Renal cortex interstitium (tissue), 11 donors: ENCODE data around the gene MARCKS. TPM values are rescaled to one million over a fixed set of nuclear protein-coding genes. Genes with fewer than 3 reads are reported as not detected.

ENCODE experiments used
- DNase-seq, 11 donors: peaks; one replicate each; pipeline ENCODE4 v3.0.0-alpha.2; 2013; ENCODE audit warnings: low read depth in 9 of 11, low spot score in 4 of 11; ENCODE audit errors: extremely low read depth in 1 of 11
- polyA plus RNA-seq, 3 donors: library from polyadenylated mRNA; unstranded; fragments of 120-200 nt; gene quantifications; one replicate each; pipeline ENCODE4 v1.2.1, GENCODE V29; 2013; ENCODE audit not compliant: insufficient read length in 3 of 3

The MARCKS gene
- polyA plus RNA-seq, 3 donors, result 230 to 301 (median 270) TPM

DNA sequence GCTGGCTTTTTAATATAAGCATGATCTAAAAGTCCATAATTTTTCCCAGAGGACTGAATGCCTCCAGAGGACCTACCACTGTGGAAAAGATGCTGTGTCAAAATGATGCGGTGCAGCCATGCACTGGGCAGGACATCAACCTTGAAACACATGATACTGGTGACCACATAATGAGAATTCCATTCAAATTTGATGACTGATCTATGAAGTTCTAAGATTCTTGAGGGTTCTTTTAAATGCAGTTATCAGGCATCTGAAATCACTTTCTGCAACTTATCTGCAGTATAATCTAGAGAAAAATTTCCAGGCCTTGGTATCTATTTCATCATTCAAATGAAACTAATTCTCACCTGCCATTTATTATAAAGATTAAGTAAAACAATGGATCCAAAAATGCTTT lies 15.0 kb upstream of the MARCKS start:
- no peak for DNase-seq

DNA sequence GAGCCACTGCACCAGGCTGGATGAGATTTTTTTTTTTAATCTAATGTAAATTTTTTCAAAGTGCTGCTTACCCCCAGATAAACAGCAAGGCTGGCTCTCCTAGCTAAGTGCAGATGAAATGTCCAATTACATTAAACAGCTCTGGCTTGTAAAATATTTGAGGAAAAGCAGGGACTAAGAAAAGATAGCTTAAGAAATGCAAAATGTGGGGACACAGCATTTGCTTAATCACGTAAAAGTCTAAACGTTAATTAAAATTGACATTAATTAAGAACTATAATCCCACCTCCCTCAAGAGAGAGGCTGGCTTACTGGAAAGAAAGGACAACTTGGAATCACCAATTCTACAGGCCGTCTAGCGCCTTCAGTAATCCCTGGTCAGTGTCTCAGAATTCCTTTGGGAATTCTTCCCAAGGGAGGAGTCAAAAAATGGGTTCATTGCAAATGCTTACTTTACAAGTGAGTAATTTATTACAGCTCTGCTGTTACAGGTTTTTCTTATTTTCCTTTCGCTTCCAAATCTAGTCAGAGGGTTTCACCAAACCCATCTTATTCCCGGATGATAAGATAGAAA lies 13.6 kb upstream of the MARCKS start:
- DNase-seq, result no peak

DNA sequence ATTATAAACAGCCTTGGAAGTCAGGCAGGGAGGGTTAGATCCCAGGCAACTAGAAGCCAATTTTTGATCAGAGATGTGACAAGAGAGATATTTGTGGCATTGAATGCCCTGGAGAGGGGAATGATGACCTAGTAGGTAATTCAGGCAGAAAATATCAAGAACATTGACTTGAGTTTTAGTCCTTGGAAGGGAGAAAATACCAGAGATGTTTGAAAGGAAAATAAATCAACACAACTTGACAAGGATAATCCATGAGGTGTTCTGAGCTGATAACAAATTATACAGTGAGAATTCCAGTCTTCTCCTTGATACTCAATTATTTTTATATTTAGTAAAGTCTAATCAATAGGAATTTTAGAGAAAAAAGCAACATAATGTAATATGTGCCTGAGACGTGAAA lies 10.6 kb upstream of the MARCKS start:
- DNase-seq, result no peak

DNA sequence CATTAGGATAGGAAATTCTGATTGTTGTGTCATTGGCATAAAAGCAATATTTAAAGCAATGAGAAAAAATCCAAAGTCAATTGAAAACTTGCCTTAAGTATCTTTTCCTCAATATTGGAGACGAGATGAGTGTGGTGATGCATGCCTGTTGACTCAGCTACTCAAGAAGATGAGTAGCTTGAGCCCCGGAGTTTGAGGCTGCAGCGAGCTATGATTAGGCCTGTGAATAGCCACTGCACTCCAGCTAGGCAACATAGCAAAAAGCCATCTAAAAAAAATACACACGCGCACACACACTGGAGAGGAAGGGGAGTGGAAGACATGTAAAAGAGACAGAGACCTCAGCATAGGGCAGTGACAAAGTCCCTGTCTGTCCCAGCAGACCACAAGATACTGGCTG lies 9.7 kb upstream of the MARCKS start:
- no peak for DNase-seq

DNA sequence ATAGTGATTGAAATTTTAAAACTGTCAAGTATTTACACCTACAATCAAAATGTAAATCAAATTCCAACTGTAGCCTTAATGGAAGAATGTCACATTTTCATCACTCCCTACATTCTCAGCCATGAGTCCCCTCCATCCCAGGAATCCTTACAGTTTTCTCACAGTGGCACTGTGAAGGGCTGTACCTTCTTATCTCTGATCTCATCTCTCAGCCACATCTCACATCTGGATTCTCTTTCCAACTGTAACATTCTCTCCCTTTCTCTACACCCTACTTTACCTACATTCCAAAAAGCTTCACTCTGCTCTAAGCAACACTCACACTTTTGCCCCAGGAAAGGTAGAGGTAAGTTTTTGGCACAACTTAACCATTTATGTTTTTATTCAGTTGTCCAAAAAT lies 8.9 kb upstream of the MARCKS start:
- DNase-seq, result no peak

DNA sequence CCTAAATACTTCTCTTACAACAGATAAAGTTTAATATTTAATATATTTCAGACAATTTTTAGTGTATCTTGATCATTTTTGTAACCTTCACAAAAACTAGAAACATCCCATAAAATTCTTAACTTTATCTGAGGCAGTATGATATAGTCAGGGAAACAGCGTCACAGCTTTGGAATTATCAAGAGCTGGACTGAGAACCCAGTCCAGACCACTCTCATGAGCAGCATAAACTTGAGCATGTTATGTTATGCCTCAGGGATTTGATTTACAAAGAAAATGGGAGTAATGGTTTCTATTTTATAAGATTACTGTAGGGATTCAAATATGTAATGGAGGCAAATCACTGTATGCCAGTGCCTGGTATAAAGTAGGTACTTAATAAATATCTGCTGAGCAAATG lies 8.3 kb upstream of the MARCKS start:
- no peak for DNase-seq

DNA sequence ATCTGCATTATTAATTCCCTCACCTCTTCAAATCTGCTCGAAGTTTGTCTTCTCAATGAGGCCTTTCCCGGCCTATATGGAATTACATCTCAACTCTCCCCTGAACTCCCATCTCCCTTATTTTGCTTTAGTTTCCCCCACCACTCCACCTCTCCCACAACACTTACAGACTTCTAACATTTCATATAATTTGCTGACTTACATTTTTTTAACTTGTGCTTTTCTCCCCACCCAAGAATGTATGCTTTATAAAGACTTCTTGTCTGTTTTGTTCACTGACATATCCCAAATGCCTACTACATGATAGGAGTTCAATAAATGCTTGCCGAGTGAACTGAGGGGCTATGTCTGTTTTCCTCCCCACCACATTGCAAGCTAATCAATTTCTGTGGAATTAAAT lies 3.9 kb upstream of the MARCKS start:
- DNase-seq, result no peak

DNA sequence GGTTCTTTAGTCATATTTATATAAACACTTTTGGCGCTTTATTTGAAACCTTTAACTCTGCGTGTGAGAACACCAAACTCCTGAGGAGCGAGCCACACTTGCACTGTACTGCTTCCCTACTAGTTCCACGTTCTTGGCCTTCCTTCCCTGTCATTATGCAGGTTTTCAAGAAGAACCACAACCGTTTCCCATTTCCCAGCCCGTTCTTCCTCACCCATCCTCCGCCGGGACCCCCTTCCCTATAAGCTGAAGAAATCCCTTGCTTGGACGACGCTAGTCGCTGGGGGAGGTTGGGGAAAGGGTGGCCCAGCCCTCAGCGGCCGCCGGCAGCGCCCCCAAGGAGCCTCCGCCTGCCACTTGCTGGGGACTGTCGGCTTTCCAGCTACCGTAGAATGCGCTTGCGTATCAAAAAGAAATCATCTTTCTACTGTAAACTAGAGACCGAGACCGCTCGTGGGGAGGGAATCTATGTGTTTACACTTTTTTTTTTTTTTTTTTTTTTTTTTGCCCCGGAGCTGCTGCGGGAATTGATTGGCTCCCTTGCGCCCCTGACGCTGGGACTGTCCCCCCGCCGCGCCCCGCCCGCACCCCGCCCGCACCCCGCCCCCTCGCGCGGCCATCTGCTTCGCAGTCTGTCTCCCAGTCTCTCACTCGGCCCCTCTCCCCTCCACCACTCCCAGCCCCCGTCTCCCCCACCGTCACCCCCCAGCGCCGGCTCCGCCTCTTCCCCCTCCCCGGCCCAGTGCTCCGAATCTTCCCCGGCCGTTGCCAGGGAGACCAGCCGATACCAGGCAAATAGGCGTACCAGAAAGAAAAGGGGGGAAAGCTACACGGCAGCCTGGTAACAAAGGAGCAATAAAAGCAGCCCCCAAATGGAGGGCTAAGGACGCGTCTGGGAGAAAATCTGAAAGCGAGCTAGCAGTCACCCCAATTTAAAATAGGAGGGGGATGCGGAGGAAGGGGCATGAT lies 2.3 kb upstream of the MARCKS start:
- peak in 10 of 11 donors; percentile 67 to 84 (median 80) for DNase-seq

DNA sequence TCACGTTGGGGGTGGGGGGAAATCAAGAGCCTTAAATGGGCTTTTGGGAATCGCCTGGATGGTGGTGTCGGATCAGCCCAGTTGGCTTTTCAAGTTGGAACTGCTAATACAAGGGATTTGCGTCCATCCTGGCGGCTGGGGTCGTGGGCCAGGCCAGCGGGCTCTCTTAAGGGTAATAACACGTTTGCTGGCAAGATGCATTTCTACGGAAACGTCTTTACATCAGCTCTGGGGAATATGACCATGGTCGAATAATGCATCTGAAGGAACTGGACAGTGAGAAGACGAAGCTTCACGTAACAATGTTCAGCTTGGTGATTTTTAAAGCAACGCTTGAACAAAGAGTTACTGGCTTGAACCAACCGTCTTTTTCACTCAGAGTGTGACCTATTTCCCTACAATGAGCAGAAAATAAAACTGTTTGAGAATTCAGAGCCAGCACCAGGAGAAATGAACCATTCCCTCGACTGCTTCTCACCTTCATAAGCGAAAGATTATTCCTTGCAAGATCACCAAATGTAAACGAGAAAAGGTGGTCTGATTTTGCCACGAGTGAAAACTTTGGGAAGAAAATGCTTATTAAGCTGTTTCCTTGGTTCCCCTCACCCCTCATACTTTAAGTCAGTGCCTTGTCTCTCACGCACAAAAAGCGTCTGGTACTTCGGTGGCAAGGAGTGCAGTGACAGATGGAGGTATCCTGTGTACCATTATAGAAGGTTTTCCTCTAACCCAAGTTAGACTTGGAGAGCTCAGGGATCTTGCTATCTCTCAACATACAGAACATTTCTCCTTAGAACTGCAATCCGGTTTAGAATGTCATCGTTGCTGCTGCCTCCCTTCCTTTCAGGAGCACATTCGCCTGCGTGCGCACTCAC lies 1.4 kb upstream of the MARCKS start:
- DNase-seq, result peak in 9 of 11 donors; percentile 36 to 74 (median 48)

DNA sequence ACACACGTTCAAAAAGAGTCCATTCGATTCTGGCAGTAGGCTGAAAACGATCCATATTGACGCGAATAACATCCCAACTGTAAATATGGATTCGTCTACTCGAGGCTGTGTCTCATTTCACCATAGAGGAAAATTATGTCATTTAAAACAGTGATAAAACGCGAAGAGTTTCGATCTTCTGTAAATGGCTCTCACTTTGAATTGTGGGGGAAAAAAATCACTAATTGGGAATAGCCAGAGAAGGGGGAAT lies 845 bp upstream of the MARCKS start:
- no peak for DNase-seq

DNA sequence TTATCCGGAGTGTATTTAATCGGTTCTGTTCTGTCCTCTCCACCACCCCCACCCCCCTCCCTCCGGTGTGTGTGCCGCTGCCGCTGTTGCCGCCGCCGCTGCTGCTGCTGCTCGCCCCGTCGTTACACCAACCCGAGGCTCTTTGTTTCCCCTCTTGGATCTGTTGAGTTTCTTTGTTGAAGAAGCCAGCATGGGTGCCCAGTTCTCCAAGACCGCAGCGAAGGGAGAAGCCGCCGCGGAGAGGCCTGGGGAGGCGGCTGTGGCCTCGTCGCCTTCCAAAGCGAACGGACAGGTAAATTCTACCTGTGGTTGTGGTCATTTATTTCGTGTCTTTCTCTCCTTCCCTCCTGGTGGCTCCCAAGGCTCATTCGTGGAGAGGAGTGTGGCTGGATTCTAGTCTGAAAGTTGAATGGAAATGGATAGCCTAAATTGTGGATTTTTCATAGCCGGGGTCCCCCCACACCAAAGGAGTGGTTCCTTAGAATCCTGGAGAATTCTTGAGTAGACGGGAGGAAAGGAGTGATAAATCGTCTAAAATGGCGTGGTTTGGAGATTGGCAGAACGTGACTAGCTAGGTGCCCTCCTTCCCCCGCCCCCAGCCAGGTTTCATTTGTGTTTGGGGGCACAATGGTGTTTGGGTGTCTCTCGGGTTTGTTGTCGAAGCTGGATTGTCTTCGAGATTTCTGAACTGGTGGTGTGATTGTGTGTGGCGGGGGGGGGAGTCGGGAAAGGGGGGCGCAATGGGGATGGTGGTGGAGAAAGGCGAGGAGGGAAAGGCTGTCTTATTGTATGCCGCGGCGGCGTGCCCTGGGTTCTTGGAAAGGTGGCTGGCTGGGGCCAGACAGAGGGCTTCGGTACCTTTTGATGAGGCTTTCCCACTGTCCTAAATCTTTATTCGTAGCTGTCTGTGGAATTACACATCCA lies 673 bp downstream of the MARCKS start:
- peak in 8 of 11 donors; percentile 33 to 66 (median 48) for DNase-seq

DNA sequence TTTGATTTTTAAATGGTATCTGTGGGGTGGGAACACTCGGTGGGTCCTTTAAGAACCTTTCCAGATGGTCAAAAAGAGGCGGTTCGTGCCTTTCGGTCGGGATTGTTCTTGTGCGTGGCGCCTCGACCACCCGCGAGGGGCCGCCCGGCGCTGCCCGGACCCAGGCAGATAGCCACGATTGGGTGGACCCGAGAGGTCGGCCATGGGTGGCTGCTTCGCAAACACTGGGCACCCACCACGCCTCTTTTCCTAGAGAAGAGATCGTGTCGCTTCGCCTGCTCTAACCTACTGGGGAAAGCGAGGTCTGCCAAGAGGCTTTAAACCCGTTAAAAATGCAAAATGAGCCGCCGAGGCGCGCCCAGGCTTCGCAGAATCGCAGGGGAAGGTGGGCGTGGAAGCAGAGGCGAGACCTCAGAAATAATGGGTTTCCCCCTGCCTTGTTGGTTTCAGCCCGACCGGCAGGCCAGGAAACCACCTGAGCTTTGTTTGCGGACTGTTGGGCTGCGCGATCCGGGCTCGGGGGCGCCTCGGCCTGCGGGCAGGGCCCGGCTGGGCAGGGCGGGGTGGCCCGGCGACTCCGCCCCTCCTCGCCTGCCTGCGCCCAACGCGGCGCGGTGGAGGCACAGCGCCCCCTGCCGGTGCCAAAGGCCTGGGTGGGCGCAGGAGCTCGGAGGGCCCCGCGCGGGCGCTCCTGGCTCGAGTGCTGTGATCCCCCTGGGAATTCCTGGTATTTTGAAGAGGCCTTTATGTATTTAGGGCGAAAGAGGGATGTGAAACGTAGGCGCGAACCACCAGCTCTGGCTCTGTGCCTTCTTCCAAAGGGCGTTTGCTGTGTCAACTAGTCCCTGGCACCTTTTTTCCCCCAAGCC lies 1.6 kb downstream of the MARCKS start:
- DNase-seq, result peak; percentile 83 to 94 (median 90)

DNA sequence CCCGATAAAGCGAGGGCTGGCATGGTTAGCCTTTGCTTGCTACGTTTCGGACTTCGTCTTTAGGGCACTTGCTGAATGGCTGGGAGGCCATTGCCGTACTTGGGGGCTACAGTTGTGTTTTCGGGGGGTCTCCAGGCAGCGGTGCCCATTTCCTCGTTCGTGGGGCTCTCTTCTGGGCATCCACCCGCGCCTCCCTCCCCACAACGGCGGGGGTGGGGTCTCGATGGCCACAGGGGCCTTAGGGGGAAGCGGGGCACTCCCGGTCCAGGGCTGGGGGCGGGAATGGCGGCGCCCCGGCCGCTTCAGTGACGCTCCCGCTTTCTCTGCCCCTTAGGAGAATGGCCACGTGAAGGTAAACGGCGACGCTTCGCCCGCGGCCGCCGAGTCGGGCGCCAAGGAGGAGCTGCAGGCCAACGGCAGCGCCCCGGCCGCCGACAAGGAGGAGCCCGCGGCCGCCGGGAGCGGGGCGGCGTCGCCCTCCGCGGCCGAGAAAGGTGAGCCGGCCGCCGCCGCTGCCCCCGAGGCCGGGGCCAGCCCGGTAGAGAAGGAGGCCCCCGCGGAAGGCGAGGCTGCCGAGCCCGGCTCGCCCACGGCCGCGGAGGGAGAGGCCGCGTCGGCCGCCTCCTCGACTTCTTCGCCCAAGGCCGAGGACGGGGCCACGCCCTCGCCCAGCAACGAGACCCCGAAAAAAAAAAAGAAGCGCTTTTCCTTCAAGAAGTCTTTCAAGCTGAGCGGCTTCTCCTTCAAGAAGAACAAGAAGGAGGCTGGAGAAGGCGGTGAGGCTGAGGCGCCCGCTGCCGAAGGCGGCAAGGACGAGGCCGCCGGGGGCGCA lies 2.4 kb downstream of the MARCKS start:
- DNase-seq, result peak in 5 of 11 donors; percentile 21 to 36 (median 31)

DNA sequence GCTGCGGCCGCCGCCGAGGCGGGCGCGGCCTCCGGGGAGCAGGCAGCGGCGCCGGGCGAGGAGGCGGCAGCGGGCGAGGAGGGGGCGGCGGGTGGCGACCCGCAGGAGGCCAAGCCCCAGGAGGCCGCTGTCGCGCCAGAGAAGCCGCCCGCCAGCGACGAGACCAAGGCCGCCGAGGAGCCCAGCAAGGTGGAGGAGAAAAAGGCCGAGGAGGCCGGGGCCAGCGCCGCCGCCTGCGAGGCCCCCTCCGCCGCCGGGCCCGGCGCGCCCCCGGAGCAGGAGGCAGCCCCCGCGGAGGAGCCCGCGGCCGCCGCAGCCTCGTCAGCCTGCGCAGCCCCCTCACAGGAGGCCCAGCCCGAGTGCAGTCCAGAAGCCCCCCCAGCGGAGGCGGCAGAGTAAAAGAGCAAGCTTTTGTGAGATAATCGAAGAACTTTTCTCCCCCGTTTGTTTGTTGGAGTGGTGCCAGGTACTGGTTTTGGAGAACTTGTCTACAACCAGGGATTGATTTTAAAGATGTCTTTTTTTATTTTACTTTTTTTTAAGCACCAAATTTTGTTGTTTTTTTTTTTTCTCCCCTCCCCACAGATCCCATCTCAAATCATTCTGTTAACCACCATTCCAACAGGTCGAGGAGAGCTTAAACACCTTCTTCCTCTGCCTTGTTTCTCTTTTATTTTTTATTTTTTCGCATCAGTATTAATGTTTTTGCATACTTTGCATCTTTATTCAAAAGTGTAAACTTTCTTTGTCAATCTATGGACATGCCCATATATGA lies 3.2 kb downstream of the MARCKS start:
- DNase-seq, result peak in 4 of 11 donors; percentile 15 to 43 (median 32)

DNA sequence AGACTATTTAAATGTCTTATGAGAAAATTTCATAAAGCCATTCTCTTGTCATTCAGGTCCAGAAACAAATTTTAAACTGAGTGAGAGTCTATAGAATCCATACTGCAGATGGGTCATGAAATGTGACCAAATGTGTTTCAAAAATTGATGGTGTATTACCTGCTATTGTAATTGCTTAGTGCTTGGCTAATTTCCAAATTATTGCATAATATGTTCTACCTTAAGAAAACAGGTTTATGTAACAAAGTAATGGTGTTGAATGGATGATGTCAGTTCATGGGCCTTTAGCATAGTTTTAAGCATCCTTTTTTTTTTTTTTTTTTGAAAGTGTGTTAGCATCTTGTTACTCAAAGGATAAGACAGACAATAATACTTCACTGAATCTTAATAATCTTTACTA lies 5.0 kb downstream of the MARCKS start:
- DNase-seq, result no peak

DNA sequence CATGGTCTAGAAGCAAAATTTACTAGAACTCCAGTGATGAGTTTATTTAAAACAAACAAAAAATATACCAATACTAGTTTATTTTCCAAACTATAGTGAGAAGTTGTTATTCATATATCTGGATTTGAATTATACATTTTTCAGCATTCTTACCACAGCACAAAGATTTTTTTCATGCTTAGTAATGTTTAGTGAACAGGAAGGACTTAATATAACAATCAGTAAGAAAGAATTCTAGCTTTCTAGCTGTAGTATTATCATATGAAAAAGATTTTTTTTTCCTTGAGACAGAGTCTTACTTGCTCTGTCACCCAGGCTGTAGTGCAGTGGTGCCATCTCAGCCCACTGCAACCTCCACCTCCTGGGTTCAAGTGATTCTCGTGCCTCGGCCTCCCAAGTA lies 13.8 kb downstream of the MARCKS start:
- no peak for DNase-seq
